Embryonic facial prominence (tissue), 1 donor: ENCODE data around the gene F11R.
"Not testable (repeated sequence)": the region's sequence is repeated elsewhere in the genome, so short reads cannot be mapped to it uniquely, and the experiment has no call there.

Experiments used
- DNase-seq: peaks from one replicate; pipeline ENCODE4 v3.0.0-alpha.2; 2016; ENCODE audit errors: extremely low spot score

F11R gene

GRCh38 chr1:161044535-161044907, 23.6 kb upstream of the F11R start:
- no peak for DNase-seq

GRCh38 chr1:161039546-161039945, 18.6 kb upstream of the F11R start:
- DNase-seq: no peak

- no peak for DNase-seq
Observed at GRCh38 chr1:161039154-161039545, 18.2 kb upstream of the F11R start.

GRCh38 chr1:161038523-161039153, 17.7 kb upstream of the F11R start, which contains the start of gene TSTD1:
Gene TSTD1 (minus strand): TSS chr1:161038964. CDS start chr1:161038889, 75 bp downstream.
- no peak for DNase-seq

- DNase-seq: no peak
Observed at GRCh38 chr1:161037661-161038522, 16.9 kb upstream of the F11R start.

GRCh38 chr1:161033751-161034150, 12.8 kb upstream of the F11R start:
- no peak for DNase-seq

- DNase-seq: no peak
Observed at GRCh38 chr1:161032409-161032808, 11.5 kb upstream of the F11R start.

GRCh38 chr1:161031874-161032273, 10.9 kb upstream of the F11R start:
- DNase-seq: no peak

GRCh38 chr1:161029466-161029865, 8.5 kb upstream of the F11R start:
- DNase-seq: not testable (repeated sequence)

- DNase-seq: not testable (repeated sequence)
Observed at GRCh38 chr1:161026954-161027353, 6.0 kb upstream of the F11R start.

- DNase-seq: not testable (repeated sequence)
Observed at GRCh38 chr1:161022432-161022831, 1.5 kb upstream of the F11R start.

GRCh38 chr1:161021970-161022353, 1.0 kb upstream of the F11R start:
- DNase-seq: no peak

GRCh38 chr1:161021165-161021969, 415 bp upstream of the F11R start:
- DNase-seq: peak; percentile 79

- no peak for DNase-seq
Observed at GRCh38 chr1:161019751-161020495, 1.0 kb downstream of the F11R start.

GRCh38 chr1:161019111-161019660, 1.8 kb downstream of the F11R start:
- not testable (repeated sequence) for DNase-seq

GRCh38 chr1:161018631-161018930, 2.4 kb downstream of the F11R start:
- no peak for DNase-seq

GRCh38 chr1:161017756-161018630, 3.0 kb downstream of the F11R start:
- DNase-seq: no peak

- not testable (repeated sequence) for DNase-seq
Observed at GRCh38 chr1:161017181-161017580, 3.8 kb downstream of the F11R start.

- not testable (repeated sequence) for DNase-seq
Observed at GRCh38 chr1:161016683-161017082, 4.3 kb downstream of the F11R start.

- no peak for DNase-seq
Observed at GRCh38 chr1:161013488-161014230, 7.3 kb downstream of the F11R start.
